VCaP (cell line): Measurements from ENCODE around the gene COL26A1.
"Not testable (repeated sequence)": the region's sequence is repeated elsewhere in the genome, so short reads cannot be mapped to it uniquely, and the experiment has no call there.

Source experiments
- H3K27ac ChIP-seq: fragments of 450-650 bp; 2 replicates; pipeline ENCODE4 v1.5.1; 2017
- CTCF ChIP-seq: fragments of 450-650 bp; conservative IDR thresholded peaks from 2 replicates; pipeline ENCODE4 v1.5.1; 2017; ENCODE audit warnings: mild to moderate bottlenecking, moderate library complexity

COL26A1 gene

GRCh38 chr7:101555921-101556275 lies 193.2 kb downstream of the COL26A1 start:
- no peak for TF ChIP-seq CTCF
- no peak overlapping the region for H3K27ac ChIP-seq

GRCh38 chr7:101556453-101556968 lies 193.8 kb downstream of the COL26A1 start:
- H3K27ac ChIP-seq, result no peak overlapping the region
- no peak for TF ChIP-seq CTCF

GRCh38 chr7:101557421-101557820 lies 194.7 kb downstream of the COL26A1 start:
- no peak overlapping the region for H3K27ac ChIP-seq
- no peak for TF ChIP-seq CTCF

GRCh38 chr7:101557978-101558741 lies 195.5 kb downstream of the COL26A1 start:
- no peak for TF ChIP-seq CTCF
- no peak overlapping the region for H3K27ac ChIP-seq

GRCh38 chr7:101558742-101559325 lies 196.2 kb downstream of the COL26A1 start:
- TF ChIP-seq CTCF, result no peak; the same call in 1 of the 2 replicates

GRCh38 chr7:101559586-101559985 lies 196.9 kb downstream of the COL26A1 start:
- no peak for TF ChIP-seq CTCF

More at GRCh38 chr7:101558742-101559325, 196.2 kb downstream of the COL26A1 start:
- H3K27ac ChIP-seq, result no peak overlapping the region

GRCh38 chr7:101560021-101560420 lies 197.3 kb downstream of the COL26A1 start:
- not testable (repeated sequence) for H3K27ac ChIP-seq

More at GRCh38 chr7:101559586-101559985, 196.9 kb downstream of the COL26A1 start:
- no peak overlapping the region for H3K27ac ChIP-seq

GRCh38 chr7:101560856-101561255 lies 198.2 kb downstream of the COL26A1 start:
- TF ChIP-seq CTCF, result no peak
- no peak overlapping the region for H3K27ac ChIP-seq

GRCh38 chr7:101561293-101561692 lies 198.6 kb downstream of the COL26A1 start:
- not testable (repeated sequence) for H3K27ac ChIP-seq
